Chondrocyte (in vitro differentiated cells): Measurements from ENCODE around the gene NEU3. TPM values are rescaled to one million over a fixed set of nuclear protein-coding genes. Genes with fewer than 3 reads are reported as not detected.

ENCODE experiments used
- DNase-seq: peaks from one replicate; pipeline ENCODE4 v3.0.0; 2021; ENCODE audit warnings: mixed read lengths, low spot score
- H3K27ac Mint-ChIP-seq: one replicate; pipeline ENCODE4 v1.8.0; 2021; ENCODE audit warnings: mild to moderate bottlenecking, moderate library complexity, mixed read lengths; ENCODE audit not compliant: unreplicated experiment
- H3K27me3 Mint-ChIP-seq: 2 replicates; pipeline ENCODE4 v1.8.0; 2021; ENCODE audit warnings: low read depth, mixed read lengths
- H3K36me3 Mint-ChIP-seq: 2 replicates; pipeline ENCODE4 v1.8.0; 2021; ENCODE audit warnings: low read depth, mixed read lengths
- H3K4me1 Mint-ChIP-seq: 2 replicates; pipeline ENCODE4 v1.8.0; 2021; ENCODE audit warnings: low read depth, mild to moderate bottlenecking, mixed read lengths
- H3K4me3 Mint-ChIP-seq: one replicate; pipeline ENCODE4 v1.8.0; 2021; ENCODE audit warnings: mild to moderate bottlenecking, moderate library complexity, mixed read lengths; ENCODE audit not compliant: unreplicated experiment
- H3K9me3 Mint-ChIP-seq: 2 replicates; pipeline ENCODE4 v1.8.0; 2021; ENCODE audit warnings: low read depth, mixed read lengths
- CTCF ChIP-seq: fragments of 200-600 bp; sonication (generic); IDR thresholded peaks from 2 replicates; pipeline ENCODE4 v1.5.0; 2021; ENCODE audit warnings: antibody characterized with exemption, mild to moderate bottlenecking, moderate library complexity
- total RNA-seq: library from RNA; stranded (reverse); gene quantifications from 3 replicates; pipeline ENCODE4 v1.2.1, GENCODE V29; 2021

NEU3 gene
- total RNA-seq, 1 donor from 2014 or later = 9.4 TPM

- no peaks in the 10 kb centered on the region for H3K9me3 Mint-ChIP-seq
- no peak overlapping the region for H3K4me3 Mint-ChIP-seq
- TF ChIP-seq CTCF = no peak
- H3K4me1 Mint-ChIP-seq = no peaks in the 10 kb centered on the region
- no peak overlapping the region for H3K27ac Mint-ChIP-seq
- H3K27me3 Mint-ChIP-seq = no peaks in the 10 kb centered on the region
- peaks cover 29% of the 10 kb centered on the region for H3K36me3 Mint-ChIP-seq
- DNase-seq = no peak
Observed at GRCh38 chr11:74970852-74971395, 17.8 kb upstream of the NEU3 start.

GRCh38 chr11:74971424-74971823 is 17.3 kb upstream of the NEU3 start:
- H3K4me1 Mint-ChIP-seq = no peaks in the 10 kb centered on the region
- no peaks in the 10 kb centered on the region for H3K9me3 Mint-ChIP-seq
- no peak for TF ChIP-seq CTCF
- no peak for DNase-seq
- H3K4me3 Mint-ChIP-seq = no peak overlapping the region
- peaks cover 33% of the 10 kb centered on the region for H3K36me3 Mint-ChIP-seq
- no peaks in the 10 kb centered on the region for H3K27me3 Mint-ChIP-seq
- H3K27ac Mint-ChIP-seq = no peak overlapping the region

GRCh38 chr11:74978041-74978440 is 10.7 kb upstream of the NEU3 start:
- no peaks in the 10 kb centered on the region for H3K27me3 Mint-ChIP-seq

GRCh38 chr11:74980634-74981033 is 8.1 kb upstream of the NEU3 start:
- H3K27me3 Mint-ChIP-seq = no peaks in the 10 kb centered on the region
- no peak for DNase-seq
- H3K27ac Mint-ChIP-seq = no peak overlapping the region
- no peak overlapping the region for H3K4me3 Mint-ChIP-seq
- no peaks in the 10 kb centered on the region for H3K4me1 Mint-ChIP-seq
- no peaks in the 10 kb centered on the region for H3K9me3 Mint-ChIP-seq
- no peak for TF ChIP-seq CTCF
- H3K36me3 Mint-ChIP-seq = peaks cover 12% of the 10 kb centered on the region

More at GRCh38 chr11:74978041-74978440, 10.7 kb upstream of the NEU3 start:
- H3K9me3 Mint-ChIP-seq = no peaks in the 10 kb centered on the region
- H3K4me3 Mint-ChIP-seq = no peak overlapping the region
- peaks cover 27% of the 10 kb centered on the region for H3K36me3 Mint-ChIP-seq
- TF ChIP-seq CTCF = no peak
- DNase-seq = no peak
- H3K27ac Mint-ChIP-seq = no peak overlapping the region
- no peaks in the 10 kb centered on the region for H3K4me1 Mint-ChIP-seq

GRCh38 chr11:74981888-74982287 is 6.8 kb upstream of the NEU3 start:
- Mint-ChIP-seq H3K27ac (no peak overlapping the region), H3K4me1 (no peaks in the 10 kb centered on the region), H3K36me3 (peaks cover 5% of the 10 kb centered on the region), H3K9me3 (no peaks in the 10 kb centered on the region), H3K4me3 (no peak overlapping the region), H3K27me3 (no peaks in the 10 kb centered on the region)
- no peak for DNase-seq
- TF ChIP-seq CTCF = no peak
